D721Med (cell line): ENCODE data around the gene STRN4.
"Not testable (repeated sequence)": the region's sequence is repeated elsewhere in the genome, so short reads cannot be mapped to it uniquely, and the experiment has no call there.

Source experiments
- DNase-seq: peaks from one replicate; pipeline ENCODE4 v3.0.0; 2011; ENCODE audit warnings: low spot score; ENCODE audit not compliant: insufficient read length
- FAIRE-seq: peaks from 2 replicates; lab custom pipeline; 2011; peaks lifted over from hg19 to GRCh38; lab: Jason Lieb, UNC
- CTCF ChIP-seq: IDR thresholded peaks from 2 replicates; pipeline ENCODE4 v1.5.1; 2012; ENCODE audit warnings: mild to moderate bottlenecking, control low read depth; ENCODE audit not compliant: insufficient read depth; ENCODE audit errors: missing control alignments

Gene STRN4

GRCh38 chr19:46783670-46784069 is 37.4 kb upstream of the STRN4 start:
- FAIRE-seq, result no peak
- no peak for DNase-seq
- TF ChIP-seq CTCF, result no peak

- FAIRE-seq (no peak), DNase-seq (no peak)
- no peak for TF ChIP-seq CTCF
These were observed 36.2 kb upstream of the STRN4 start for GRCh38 chr19:46782355-46783019.

- not testable (repeated sequence) for DNase-seq, FAIRE-seq
These were observed 31.9 kb upstream of the STRN4 start for GRCh38 chr19:46777956-46778645.

- FAIRE-seq (no peak), DNase-seq (no peak)
- no peak for TF ChIP-seq CTCF
These were observed 31.0 kb upstream of the STRN4 start for GRCh38 chr19:46776927-46777911.

GRCh38 chr19:46775642-46776258 is 29.5 kb upstream of the STRN4 start:
- DNase-seq (no peak), FAIRE-seq (no peak)
- TF ChIP-seq CTCF, result no peak

- DNase-seq, result no peak
- FAIRE-seq, result no peak
- TF ChIP-seq CTCF, result no peak
These were observed 26.8 kb upstream of the STRN4 start for GRCh38 chr19:46773018-46773399.
